PFSK-1 (cell line): ENCODE data around the gene SLC4A8.

Experiments
- FOXP2 ChIP-seq: optimal IDR thresholded peaks from 2 replicates; pipeline ENCODE3; 2011; ENCODE audit warnings: borderline replicate concordance, control low read depth, inconsistent platforms; ENCODE audit not compliant: insufficient read depth; ENCODE audit errors: extremely low read length, extremely low read depth
- POLR2AphosphoS5 ChIP-seq: IDR thresholded peaks from 2 replicates; pipeline ENCODE4 v1.6.1; 2012; ENCODE audit warnings: low read depth, mild to moderate bottlenecking, control low read depth, low read length, moderate library complexity
- REST ChIP-seq, 2 experiments: IDR thresholded peaks; 2 replicates each; pipeline versions ENCODE4 v1.6.1 to v1.8.0; 2011 to 2012; ENCODE audit warnings: low read depth in 2 of 2, low read length in 2 of 2, control low read depth in 1 of 2, inconsistent platforms in 1 of 2, mild to moderate bottlenecking in 1 of 2, moderate library complexity in 1 of 2; ENCODE audit not compliant: insufficient read depth in 1 of 2
- SIN3A ChIP-seq: IDR thresholded peaks from 2 replicates; pipeline ENCODE4 v1.6.1; 2012; ENCODE audit warnings: mild to moderate bottlenecking, low read length, moderate library complexity, borderline replicate concordance; ENCODE audit not compliant: insufficient read depth
- TAF1 ChIP-seq: IDR thresholded peaks from 2 replicates; pipeline ENCODE4 v1.6.1; 2012; ENCODE audit warnings: low read length, control low read depth, borderline replicate concordance; ENCODE audit not compliant: insufficient read depth

Gene SLC4A8

GRCh38 chr12:51395283-51396230, 29.1 kb upstream of the SLC4A8 start:
- TF ChIP-seq FOXP2 (no peak), POLR2AphosphoS5 (no peak), TAF1 (no peak), SIN3A (no peak), REST (IDR thresholded peaks at IDR 0.05; ENCODE audit: insufficient read depth in 1 of 2, low read depth in 2 of 2, low read length in 2 of 2) (no peak)

GRCh38 chr12:51397670-51398069, 27.0 kb upstream of the SLC4A8 start:
- TF ChIP-seq SIN3A (no peak), FOXP2 (no peak), REST (IDR thresholded peaks at IDR 0.05; ENCODE audit: insufficient read depth in 1 of 2, low read depth in 2 of 2, low read length in 2 of 2) (no peak), POLR2AphosphoS5 (no peak), TAF1 (no peak)

GRCh38 chr12:51399891-51400290, 24.7 kb upstream of the SLC4A8 start:
- TF ChIP-seq SIN3A: no peak

GRCh38 chr12:51401020-51401419, 23.6 kb upstream of the SLC4A8 start:
- TF ChIP-seq SIN3A: no peak
- TF ChIP-seq TAF1: no peak
- no peak for TF ChIP-seq FOXP2
- TF ChIP-seq REST (IDR thresholded peaks at IDR 0.05; ENCODE audit: insufficient read depth in 1 of 2, low read depth in 2 of 2, low read length in 2 of 2): no peak
- no peak for TF ChIP-seq POLR2AphosphoS5

GRCh38 chr12:51401486-51401885, 23.1 kb upstream of the SLC4A8 start:
- TF ChIP-seq SIN3A (no peak), REST (IDR thresholded peaks at IDR 0.05; ENCODE audit: insufficient read depth in 1 of 2, low read depth in 2 of 2, low read length in 2 of 2) (no peak), FOXP2 (no peak), TAF1 (no peak), POLR2AphosphoS5 (no peak)
